ENCODE results near the gene LRRC71.

DNA sequence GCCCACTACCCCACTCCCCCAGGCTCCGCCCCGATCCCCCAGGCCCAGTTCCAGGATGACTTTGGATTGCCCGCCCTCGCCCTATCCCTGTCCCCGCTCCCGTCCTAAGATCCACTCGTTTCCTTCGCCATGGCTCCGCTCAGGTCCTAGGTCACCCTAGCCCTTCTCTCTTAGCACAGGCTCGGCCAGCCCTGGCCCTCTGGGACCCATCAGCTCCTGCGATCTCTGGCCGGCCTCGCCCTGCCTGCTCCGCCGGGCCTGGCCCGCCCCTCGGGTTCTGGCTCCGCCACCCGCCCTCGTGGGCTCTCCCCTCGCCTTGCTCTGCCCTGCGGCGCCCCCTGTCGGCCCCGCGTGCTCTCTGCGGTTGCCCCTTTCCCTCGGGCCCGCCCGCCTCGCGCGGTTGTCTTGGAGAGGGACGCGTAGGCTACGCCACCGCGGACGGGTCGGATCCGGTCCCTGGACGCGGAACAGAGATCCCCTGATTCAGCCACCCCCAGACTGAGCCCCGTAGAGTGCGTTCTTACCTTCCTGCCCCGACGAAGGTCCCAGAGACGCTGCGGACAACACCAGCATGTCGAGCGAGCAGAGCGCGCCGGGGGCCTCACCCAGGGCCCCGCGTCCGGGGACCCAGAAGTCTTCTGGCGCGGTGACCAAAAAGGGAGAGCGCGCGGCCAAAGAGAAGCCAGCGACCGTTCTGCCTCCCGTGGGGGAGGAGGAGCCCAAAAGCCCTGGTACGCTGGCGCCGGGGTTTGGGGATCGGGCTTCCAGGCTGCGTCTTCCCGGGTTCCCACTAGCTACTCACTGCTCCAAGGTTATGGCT lies at the start of gene LRRC71:
- TF ChIP-seq POLR2A (IDR thresholded peaks at IDR 0.05) (no peak), CTCF (IDR thresholded peaks at IDR 0.05) (peak; percentile 63 to 89 (median 77))

Data from body of pancreas (tissue), 4 donors.